Stimulated activated CD8-positive, alpha-beta memory T cell treated with anti-CD3 and anti-CD28 coated beads, Interleukin-15, amount 100 ng/mL, for 4 hours (primary cell): Measurements from ENCODE around the gene LSM5.
"Not testable (repeated sequence)": the region's sequence is repeated elsewhere in the genome, so short reads cannot be mapped to it uniquely, and the experiment has no call there.

ENCODE experiments used
- DNase-seq, 2 donors: peaks; one replicate each; pipeline ENCODE4 v3.0.0-alpha.2; 2020; ENCODE audit warnings: low read depth in 2 of 2

LSM5 gene

DNA sequence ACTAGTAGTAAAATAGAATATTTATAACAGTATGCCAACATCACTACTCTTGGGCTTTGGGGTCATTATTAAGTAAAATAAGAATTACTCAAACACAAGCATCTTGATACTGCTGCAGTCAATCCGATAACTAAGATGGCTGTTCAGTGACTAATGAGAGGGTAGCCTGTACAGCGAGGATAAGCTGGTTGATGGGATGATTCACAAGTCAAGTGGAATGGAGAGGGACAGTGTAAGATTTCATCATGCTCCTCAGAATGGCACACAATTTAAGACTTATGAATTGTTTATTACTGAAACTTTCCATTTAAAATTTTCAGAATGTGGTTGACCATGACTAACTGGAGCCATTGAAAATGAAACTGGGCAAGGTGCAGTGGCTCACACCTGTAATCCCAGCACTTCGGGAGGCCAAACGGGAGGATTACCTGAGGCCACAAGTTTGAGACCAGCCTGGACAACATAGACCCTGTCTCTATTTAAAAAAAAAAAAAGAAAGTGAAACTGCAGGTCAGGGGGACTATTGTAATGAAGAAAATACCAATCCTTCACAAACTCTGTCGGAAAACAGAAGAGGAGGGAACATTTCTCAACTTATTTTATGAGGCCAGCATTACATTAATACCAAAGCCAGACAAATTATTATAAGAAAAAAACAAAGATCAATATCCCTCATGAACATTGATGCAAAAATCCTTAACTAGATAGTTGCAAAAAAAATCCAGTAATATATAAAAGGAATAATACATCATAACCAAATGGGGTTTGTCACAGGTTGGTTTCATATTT, 16.3 kb upstream of the LSM5 start:
- no peak for DNase-seq

DNA sequence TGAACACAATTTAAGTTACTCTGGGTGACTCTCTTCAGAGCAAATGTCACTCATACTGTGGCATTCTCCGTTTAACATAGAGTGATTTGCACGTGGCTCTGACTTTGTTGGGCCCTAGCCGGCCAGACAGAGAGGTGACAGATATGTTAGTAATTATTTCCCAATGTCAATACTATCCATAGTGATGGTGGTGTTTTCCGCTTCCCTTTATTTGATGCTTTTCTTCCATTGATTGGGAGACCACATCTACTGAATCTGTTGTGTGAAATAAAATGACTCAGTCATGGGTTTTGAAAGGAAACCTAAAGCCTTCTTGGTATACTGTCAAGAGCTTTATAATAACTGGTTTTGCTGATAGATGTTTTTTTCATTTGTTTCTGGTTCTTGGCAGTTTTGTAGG, 12.5 kb upstream of the LSM5 start:
- no peak for DNase-seq

DNA sequence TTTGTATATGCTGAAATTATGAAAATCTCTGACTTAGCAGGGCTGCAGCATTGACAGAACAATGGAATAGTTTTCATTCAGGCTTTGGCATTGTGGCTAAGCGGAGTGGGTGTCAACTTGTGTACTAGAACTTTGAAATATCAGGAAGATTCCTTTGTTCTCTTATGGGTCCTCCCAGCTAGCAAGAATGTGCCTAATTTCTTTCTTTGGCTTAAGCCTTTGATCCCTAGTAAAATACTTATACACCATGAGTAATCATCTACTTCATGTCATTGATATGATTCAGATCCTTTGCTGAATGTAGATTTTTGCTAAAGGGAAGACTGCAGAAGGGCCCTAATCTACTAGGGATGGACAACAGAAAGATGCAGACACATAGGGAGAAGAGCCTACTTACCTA, 11.3 kb upstream of the LSM5 start:
- DNase-seq = no peak

DNA sequence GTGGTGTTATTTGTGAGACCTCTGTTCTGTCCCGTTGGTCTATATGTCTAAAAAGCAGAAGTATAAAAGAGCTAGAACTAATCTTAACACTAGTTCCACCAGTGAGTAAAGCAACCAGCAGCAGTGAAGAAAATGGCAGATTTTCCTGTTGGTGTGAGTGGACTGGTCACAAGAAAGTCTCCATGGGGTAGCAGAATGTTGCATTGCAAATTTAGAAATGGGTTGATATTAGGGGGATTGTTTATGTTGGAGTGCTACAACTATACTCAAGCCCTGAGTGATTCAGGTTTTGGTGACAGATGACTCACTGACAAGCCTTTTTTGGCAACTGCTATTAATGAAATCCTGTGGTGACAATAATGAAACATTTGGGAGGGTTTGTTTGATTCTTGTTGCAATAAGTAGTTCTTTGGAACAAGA, 10.8 kb upstream of the LSM5 start:
- DNase-seq = no peak

DNA sequence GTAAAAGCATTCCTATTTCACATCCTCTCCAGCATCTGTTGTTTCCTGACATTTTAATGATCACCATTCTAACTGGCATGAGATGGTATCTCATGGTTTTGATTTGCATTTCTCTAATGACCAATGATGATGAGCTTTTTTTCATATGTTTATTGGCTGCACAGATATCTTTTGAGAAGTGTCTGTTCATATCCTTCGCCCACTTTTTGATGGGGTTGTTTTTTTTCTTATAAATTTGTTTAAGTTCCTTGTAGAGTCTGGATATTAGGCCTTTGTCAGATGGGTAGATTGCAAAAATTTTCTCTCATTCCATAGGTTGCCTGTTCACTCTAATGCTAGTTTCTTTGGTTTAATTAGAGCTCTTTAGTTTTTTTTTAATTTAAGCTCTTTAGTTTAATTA, 10.0 kb upstream of the LSM5 start:
- DNase-seq = not testable (repeated sequence)

DNA sequence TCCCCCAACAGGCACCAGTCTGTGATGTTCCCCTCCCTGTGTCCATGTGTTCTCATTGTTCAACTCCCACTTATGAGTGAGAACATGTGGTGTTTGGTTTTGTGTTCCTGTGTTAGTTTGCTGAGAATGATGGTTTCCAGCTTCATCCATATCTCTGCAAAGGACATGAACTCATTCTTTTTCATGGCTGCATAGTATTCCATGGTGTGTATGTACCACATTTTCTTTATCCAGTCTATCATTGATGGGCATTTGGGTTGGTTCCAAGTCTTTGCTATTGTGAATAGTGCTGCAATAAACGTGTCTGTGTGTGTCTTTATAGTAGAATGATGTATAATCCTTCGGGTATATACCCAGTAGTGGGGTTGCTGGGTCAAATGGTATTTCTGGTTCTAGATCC, 9.6 kb upstream of the LSM5 start:
- not testable (repeated sequence) for DNase-seq

DNA sequence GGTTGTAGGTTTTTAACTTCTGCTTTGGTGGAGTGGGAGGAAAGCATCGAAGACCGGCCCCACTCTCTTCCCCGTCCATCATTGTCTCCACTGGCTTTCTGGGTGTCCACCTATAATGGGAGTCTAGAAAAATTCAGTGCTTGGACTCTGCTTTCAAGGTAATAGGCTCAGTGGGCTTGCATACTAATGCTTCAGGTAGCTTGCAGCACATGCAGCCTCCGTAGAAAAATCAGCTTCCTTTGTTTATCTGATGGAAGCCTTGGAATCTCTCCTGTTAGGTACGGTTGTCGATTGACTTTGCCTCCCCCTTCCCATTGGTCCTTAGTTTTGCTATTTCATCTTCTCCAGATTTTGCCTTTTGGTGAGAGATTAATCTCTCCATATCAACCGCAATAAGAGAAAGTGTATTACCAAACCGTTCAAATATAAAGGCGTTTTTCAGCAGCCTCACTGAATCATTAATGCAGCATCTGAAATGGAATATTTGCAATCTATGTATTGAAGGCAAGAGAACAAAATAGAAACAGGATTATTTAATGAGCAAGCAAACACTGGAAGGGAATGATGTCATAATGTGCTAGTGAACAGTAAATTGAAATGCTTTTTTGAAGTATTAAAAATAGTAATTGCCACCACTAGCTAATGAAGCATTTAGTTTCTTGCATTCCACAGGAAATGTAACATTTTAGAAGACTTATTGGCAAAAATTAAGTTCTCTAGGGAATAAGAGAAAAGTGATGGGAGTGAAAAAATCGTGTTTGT, 6.1 kb upstream of the LSM5 start:
- DNase-seq = no peak

DNA sequence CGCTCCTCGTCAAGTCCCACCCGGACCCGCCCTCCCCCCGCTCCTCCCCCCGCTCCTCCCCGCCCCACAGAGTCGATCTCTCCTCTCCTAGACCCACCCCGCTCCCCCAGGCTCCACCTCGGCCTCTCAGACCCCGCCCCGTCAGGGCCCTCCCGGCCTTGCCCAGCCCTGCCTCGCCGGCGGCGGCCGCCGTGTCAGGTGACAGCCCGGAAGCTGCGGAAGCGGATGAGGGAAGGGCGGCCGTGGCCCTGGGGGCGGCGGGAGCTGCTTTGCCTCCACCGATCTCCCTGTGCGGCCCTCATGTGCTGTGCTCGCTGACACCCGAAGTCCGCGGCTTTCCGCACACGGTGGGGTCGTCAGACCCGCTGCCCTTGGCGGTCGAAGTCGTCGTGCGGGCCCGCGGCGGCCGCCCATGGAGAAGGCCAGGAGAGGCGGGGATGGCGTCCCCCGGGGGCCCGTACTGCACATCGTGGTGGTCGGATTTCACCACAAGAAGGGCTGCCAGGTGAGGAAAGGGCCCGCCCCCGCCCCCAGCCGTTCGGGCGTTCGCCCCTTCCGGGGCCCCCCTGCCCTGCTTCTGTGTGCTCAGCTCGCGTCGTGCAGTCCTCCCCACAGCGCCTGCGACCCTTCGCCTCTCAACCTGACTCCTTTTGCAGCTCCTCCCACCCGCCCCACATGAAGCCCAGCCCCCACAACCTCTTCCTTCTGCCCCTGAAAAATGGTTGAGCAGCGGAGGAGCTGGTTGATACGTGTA, 5.3 kb upstream of the LSM5 start, which contains the start of gene AVL9:
Gene AVL9 (plus strand): TSS at position 192 of the 754 bp plus-strand sequence. CDS start 221 bp downstream, at position 413.
- DNase-seq = peak; percentile 99

DNA sequence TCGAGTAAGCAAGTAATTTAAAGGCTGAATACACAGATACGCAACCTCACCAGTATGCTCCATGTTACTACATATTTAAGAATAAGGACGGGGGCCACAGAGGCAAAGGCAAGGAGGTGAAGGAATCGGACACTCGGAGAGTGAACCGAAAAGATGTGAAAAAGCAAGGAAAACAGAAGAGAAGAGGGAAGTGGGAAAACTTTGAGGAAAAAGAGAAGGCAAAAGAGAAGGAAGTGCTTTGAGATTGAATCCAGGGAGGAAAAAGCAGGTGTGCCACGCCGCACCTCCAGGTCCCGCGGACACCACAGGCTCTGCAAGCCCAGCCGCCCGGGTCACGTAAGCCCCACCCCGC, 4.7 kb upstream of the LSM5 start:
- DNase-seq = no peak

DNA sequence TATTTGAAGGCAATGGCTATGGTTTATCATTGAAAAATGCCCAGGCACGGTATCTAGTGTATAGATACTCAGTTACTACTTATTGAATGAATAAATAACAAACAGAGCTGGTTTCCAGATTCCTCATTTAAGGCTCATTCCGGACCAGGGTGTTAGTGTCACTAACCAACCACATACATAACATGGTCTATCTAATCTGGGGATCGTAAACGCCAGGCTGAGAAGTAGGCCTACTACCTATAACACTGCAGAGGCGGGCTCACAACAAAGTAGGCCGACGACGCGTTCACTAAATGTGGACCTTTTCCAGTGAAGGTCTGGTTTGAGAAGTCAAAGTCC, 423 bp downstream of the LSM5 start:
- DNase-seq = no peak

DNA sequence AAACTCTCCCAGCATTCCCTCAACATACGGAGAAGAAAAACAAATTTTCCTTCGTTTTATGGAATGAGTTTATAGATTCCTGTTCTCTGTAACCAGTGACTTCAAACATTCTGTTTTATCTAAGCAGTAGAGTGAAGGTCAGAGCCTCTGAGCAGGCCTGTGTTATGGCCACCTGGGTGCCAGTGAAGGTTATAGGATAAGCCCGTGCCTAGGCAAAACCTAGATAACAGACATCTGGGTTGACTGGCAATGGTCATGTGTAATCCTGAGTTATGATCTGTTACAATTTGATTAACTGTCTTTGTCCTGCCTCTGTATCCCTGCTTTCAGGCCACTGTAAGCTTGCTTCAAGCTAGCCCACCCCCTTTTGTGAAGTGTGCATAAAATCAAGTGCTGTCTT, 8.3 kb downstream of the LSM5 start:
- DNase-seq = no peak

DNA sequence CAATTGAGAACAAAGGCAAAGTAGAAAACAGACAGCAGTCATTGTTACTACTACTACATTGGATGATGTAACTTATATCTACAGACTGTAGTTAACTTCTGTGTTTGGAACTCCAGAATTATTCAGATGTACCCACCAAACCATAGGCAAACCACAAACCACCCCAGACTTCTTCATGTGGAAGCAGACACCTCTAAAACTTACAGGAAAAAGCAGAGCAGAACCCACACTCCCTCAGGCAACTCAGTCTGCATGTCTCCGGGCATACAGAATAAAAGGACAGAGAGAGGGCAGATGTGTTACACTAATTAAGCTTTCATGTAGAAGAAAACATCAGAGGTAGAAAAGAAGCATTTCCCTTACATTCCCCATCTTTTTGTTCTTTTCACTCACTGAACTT, 9.0 kb downstream of the LSM5 start:
- DNase-seq = no peak

DNA sequence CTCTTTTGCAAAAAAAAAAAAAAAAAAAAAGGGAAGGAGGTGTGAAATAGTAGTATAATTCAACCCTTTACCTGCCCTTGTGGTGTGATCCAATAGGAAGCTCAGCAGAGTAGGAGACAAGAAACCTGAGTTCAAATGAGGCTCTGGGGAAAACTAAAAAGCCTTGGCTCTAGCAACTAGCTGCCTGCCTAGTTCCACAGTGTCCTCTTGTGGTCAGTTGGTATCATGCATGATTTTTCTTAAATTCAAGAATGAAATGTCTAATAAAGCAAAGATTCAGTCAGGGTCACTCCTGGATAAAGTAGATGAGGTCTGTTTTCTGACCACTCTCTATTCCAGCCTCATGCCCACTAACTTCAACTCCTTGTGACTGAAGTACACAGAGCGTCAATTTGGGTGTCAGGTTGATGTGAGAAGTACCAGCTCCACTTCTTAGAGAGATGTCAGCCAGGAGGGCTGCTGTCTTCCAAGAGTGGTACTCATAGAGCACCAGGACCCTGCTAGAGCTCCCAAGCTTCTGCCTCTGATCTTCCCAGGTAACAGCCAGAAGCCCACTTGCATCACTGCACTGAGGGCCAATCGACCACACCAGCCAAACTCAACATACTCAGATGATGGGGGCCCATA, 10.5 kb downstream of the LSM5 start:
- no peak for DNase-seq

DNA sequence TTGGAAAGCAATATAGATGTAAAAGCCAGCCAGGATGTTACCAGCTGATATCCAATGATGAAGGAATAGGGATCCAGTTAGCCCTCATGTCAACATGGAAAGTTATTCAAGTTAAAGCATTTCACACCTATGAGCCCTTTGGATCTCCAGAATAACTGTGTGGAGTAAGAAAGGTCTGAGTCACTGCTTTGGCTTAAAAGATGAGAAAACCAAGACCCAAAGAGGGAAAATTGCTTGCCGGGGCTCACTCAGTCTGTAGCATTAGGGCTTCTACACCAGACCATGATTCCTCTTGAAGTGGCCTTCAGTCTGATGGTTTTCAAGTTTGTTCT, 12.6 kb downstream of the LSM5 start:
- no peak for DNase-seq

DNA sequence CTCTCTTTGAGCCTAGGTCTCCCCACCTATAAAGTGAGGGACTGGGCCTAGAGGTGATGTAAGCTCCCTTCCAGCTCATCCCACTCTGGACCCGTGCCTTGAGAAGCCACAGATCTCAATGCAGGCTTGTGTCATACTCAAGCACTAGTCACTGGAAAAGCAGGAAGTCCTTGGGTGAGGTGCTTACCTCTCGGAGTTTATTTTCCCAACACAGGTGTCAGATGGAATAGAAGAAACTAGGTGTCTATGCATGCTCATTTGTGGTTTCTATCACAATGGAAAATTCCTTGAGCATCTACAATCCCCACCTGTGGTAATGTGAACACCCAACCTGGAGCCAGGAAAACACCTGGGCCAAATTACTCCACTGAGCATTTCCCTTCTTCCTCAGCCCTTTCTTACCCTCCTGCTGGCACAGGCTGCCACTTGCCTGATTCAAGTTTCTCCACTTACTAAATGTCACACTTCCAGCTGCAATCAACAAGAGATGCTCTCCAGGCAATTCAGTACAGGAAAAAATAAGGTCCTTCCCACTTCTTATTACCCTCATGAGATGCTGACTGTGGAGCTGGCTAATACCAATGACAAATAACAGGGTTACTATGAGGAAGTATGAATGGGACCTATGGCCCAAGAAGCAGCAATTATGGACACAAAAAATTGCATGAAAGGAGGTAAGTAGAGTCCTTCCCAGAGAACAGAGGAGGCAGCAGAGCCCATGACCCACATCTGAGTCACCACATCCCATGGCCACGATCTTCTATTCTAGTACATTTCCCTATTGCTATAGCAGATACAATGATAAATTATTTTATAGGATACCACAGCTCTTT, 13.1 kb downstream of the LSM5 start:
- DNase-seq = no peak

DNA sequence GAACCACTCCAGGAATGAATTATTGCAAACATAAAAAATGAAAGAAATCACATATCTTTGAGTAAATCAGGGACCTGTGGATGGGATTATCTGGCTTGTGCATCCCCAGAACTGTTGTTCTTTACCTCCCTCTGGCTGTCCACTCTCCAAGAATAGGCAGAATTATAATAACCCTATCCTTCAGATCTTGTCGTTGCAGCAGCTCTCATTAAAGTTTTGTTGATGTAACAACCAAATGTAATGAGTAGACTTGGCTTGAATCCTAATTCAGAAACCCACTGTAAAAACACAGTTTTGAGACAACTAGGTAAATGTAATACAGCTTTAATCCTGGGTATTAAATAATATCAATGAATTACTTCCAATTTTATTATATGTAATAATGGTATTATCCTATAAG, 16.2 kb downstream of the LSM5 start:
- DNase-seq = no peak

DNA sequence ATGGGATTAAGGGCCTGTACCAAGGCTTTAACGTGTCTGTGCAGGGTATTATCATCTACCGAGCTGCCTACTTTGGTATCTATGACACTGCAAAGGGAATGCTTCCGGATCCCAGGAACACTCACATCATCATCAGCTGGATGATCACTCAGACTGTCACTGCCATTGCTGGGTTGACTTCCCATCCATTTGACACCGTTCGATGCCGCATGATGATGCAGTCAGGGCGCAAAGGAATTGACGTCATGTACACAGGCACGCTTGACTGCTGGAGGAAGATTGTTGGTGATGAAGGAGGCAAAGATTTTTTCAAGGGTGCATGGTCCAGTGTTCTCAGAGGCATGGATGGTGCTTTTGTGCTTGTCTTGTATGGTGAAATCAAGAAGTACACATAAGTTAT, 18.2 kb downstream of the LSM5 start:
- DNase-seq = no peak

DNA sequence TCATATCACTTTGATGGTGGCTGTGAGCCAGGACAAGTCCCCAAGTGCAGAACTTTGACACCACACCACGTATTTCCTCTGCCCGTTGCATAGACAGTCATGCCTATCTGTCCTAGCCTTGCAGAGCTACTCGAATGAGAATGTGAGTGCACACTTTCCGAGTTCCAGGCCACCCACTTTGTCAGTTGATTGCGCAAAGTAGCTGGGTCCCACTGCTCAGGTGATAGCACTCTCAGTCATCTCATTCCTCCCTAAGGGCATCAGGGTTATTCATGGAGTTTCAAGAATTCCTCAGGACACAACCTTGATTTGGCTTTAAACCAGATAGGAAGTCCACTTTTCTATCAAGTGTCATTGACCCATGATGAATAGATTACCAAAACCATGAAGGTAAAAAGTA, 19.3 kb downstream of the LSM5 start:
- DNase-seq = no peak

DNA sequence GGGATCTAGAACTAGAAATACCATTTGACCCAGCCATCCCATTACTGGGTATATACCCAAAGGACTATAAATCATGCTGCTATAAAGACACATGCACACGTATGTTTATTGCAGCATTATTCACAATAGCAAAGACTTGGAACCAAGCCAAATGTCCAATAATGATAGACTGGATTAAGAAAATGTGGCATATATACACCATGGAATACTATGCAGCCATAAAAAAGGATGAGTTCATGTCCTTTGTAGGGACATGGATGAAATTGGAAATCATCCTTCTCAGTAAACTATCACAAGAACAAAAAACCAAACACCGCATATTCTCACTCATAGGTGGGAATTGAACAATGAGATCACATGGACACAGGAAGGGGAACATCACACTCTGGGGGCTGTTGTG, 20.2 kb downstream of the LSM5 start:
- not testable (repeated sequence) for DNase-seq

DNA sequence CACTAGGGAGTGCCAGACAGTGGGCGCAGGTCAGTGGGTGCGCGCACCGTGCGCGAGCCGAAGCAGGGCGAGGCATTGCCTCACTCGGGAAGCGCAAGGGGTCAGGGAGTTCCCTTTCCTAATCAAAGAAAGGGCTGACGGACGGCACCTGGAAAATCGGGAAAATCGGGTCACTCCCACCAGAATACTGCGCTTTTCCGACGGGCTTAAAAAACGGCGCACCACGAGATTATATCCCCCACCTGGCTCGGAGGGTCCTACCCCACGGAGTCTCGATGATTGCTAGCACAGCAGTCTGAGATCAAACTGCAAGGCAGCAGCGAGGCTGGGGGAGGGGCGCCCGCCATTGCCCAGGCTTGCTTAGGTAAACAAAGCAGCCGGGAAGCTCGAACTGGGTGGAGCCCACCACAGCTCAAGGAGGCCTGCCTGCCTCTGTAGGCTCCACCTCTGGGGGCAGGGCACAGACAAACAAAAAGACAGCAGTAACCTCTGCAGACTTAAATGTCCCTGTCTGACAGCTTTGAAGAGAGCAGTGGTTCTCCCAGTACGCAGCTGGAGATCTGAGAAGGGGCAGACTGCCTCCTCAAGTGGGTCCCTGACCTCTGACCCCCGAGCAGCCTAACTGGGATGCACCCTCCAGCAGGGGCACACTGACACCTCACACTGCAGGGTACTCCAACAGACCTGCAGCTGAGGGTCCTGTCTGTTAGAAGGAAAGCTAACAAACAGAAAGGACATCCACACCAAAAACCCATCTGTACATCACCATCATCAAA, 25.4 kb downstream of the LSM5 start:
- not testable (repeated sequence) for DNase-seq

DNA sequence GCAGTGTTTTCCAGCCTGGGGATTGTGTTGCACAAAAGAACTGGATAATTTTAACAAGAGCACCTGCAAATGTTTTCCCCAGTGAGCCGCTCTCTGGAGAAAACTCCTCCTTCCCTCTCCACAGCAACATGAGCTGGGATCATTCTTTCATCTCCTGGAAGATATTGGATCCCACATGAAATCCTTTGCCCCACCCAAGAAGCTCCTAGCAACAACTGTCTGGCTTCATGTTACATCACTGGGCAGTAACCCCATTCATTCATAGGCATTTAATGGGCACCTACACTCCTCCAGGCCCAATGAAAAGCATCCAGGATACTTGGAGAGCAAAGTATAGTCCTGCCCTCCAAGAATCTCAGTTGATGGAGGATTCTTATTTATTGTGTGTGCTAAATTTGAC, 27.2 kb downstream of the LSM5 start:
- DNase-seq = no peak
